GM23338 (cell line): ENCODE results near the gene CTAGE9. TPM values are rescaled to one million over a fixed set of nuclear protein-coding genes. Genes with fewer than 3 reads are reported as not detected.

Experiments
- ATAC-seq: fragments of 200-7000 bp; cut with Tn5 transposase; 3 replicates; pipeline ENCODE4 v1.9.1; 2020
- DNase-seq: peaks from one replicate; pipeline ENCODE4 v3.0.0-alpha.2; 2015; ENCODE audit warnings: low spot score
- H2AFZ ChIP-seq: fragments of 200-600 bp; sonication (generic); 2 replicates; pipeline ENCODE4 v1.8.0; 2016; ENCODE audit warnings: antibody characterized with exemption, mild to moderate bottlenecking, moderate library complexity
- H3F3A ChIP-seq: fragments of 200-600 bp; sonication (generic); replicated peaks from 2 replicates; pipeline ENCODE4 v1.8.0; 2017; ENCODE audit warnings: antibody characterized with exemption, mixed run types, low read depth
- H3K27ac ChIP-seq: fragments of 200-600 bp; sonication (generic); 2 replicates; pipeline ENCODE4 v1.6.1; 2016; ENCODE audit warnings: low read depth
- H3K27me3 ChIP-seq: fragments of 200-600 bp; sonication (generic); 2 replicates; pipeline ENCODE4 v1.8.0; 2016; ENCODE audit warnings: mild to moderate bottlenecking, mixed run types, moderate library complexity; ENCODE audit not compliant: insufficient read depth
- H3K36me3 ChIP-seq: fragments of 200-600 bp; sonication (generic); 2 replicates; pipeline ENCODE4 v1.8.0; 2016; ENCODE audit warnings: mild to moderate bottlenecking; ENCODE audit not compliant: insufficient read depth
- H3K4me1 ChIP-seq: fragments of 200-600 bp; sonication (generic); 2 replicates; pipeline ENCODE4 v1.8.0; 2016; ENCODE audit warnings: mild to moderate bottlenecking, moderate library complexity; ENCODE audit not compliant: insufficient read depth
- H3K4me2 ChIP-seq: fragments of 200-600 bp; sonication (generic); 2 replicates; pipeline ENCODE4 v1.7.1; 2017; ENCODE audit warnings: mixed run types
- H3K4me3 ChIP-seq: fragments of 200-600 bp; sonication (generic); 2 replicates; pipeline ENCODE4 v1.6.1; 2016; ENCODE audit warnings: mixed run types
- H3K79me2 ChIP-seq: fragments of 200-600 bp; sonication (generic); replicated peaks from 2 replicates; pipeline ENCODE4 v1.8.0; 2017; ENCODE audit warnings: mild to moderate bottlenecking; ENCODE audit not compliant: insufficient read depth
- H3K9me2 ChIP-seq: fragments of 200-600 bp; sonication (generic); 2 replicates; pipeline ENCODE4 v1.8.0; 2017; ENCODE audit not compliant: insufficient read depth
- H4K20me1 ChIP-seq: fragments of 200-600 bp; sonication (generic); replicated peaks from 2 replicates; pipeline ENCODE4 v1.8.0; 2017; ENCODE audit warnings: mild to moderate bottlenecking; ENCODE audit not compliant: insufficient read depth
- H3K27ac Mint-ChIP-seq: 2 replicates; pipeline ENCODE4 v1.8.0; 2020; ENCODE audit warnings: inconsistent platforms, mild to moderate bottlenecking, moderate library complexity, mixed read lengths
- H3K27me3 Mint-ChIP-seq: 3 replicates; pipeline ENCODE4 v1.8.0; 2022; ENCODE audit warnings: low read depth, mild to moderate bottlenecking, moderate library complexity, mixed read lengths, inconsistent platforms; ENCODE audit not compliant: insufficient read depth, poor library complexity
- H3K36me3 Mint-ChIP-seq: 3 replicates; pipeline ENCODE4 v1.8.0; 2021; ENCODE audit warnings: low read depth, mild to moderate bottlenecking, inconsistent platforms, moderate library complexity, mixed read lengths
- H3K4me1 Mint-ChIP-seq: 3 replicates; pipeline ENCODE4 v1.8.0; 2020; ENCODE audit warnings: mild to moderate bottlenecking, inconsistent platforms, mixed read lengths
- H3K4me3 Mint-ChIP-seq: 3 replicates; pipeline ENCODE4 v1.8.0; 2021; ENCODE audit warnings: moderate library complexity, mild to moderate bottlenecking, inconsistent platforms, mixed read lengths
- H3K9me3 Mint-ChIP-seq: 3 replicates; pipeline ENCODE4 v1.8.0; 2020; ENCODE audit warnings: moderate library complexity, mild to moderate bottlenecking, inconsistent platforms, mixed read lengths
- CREB1 ChIP-seq: fragments of 250-450 bp; sonication (Bioruptor Pico); IDR thresholded peaks from 2 replicates; pipeline ENCODE4 v1.5.0; 2020; ENCODE audit warnings: low read depth, mild to moderate bottlenecking, moderate library complexity
- EZH2 ChIP-seq: fragments of 200-600 bp; sonication (generic); IDR thresholded peaks from one replicate; pipeline ENCODE4 v1.8.0; 2017; ENCODE audit warnings: antibody characterized with exemption, mild to moderate bottlenecking, low read depth; ENCODE audit not compliant: unreplicated experiment
- EZH2phosphoT487 ChIP-seq: fragments of 200-600 bp; sonication (generic); IDR thresholded peaks from one replicate; pipeline ENCODE4 v1.8.1; 2018; ENCODE audit warnings: antibody characterized with exemption; ENCODE audit not compliant: unreplicated experiment
- JUNB ChIP-seq: IDR thresholded peaks from one replicate; pipeline ENCODE4 v1.6.1; 2016; ENCODE audit warnings: antibody characterized with exemption; ENCODE audit not compliant: unreplicated experiment
- NANOG ChIP-seq: IDR thresholded peaks from 2 replicates; pipeline ENCODE4 v1.6.1; 2016; ENCODE audit warnings: antibody characterized with exemption, borderline replicate concordance
- POLR2AphosphoS5 ChIP-seq: IDR thresholded peaks from 2 replicates; pipeline ENCODE4 v1.6.1; 2016; ENCODE audit warnings: antibody characterized with exemption, low read depth
- STAT1 ChIP-seq: IDR thresholded peaks from one replicate; pipeline ENCODE4 v1.6.1; 2016; ENCODE audit warnings: antibody characterized with exemption; ENCODE audit not compliant: unreplicated experiment
- ZNF114 ChIP-seq: fragments of 250-450 bp; sonication (Bioruptor Pico); IDR thresholded peaks from 2 replicates; pipeline ENCODE4 v1.5.0; 2020; ENCODE audit warnings: mild to moderate bottlenecking, moderate library complexity
- ZNF331 ChIP-seq: fragments of 250-450 bp; sonication (Bioruptor Pico); IDR thresholded peaks from 2 replicates; pipeline ENCODE4 v1.5.0; 2020; ENCODE audit warnings: low read depth, mild to moderate bottlenecking, moderate library complexity
- polyA plus RNA-seq: library from polyadenylated mRNA; unstranded; fragments of >200 nt; fragmentation: Nextera tagmentation; extraction: Ambion mirVana; gene quantifications from 2 replicates; pipeline ENCODE4 v1.2.1, GENCODE V29; 2016
- total RNA-seq: library from RNA; depleted of rRNA; stranded (reverse); fragments of >200 nt; shearing (Covaris generic); gene quantifications from 2 replicates; pipeline ENCODE4 v1.2.3, GENCODE V29; 2014
- TF ChIP-seq, protein P1 (sequence below): fragments of 250-450 bp; sonication (Bioruptor Pico); IDR thresholded peaks from 2 replicates; pipeline ENCODE4 v1.5.0; 2020; ENCODE audit warnings: mild to moderate bottlenecking, moderate library complexity
- TF ChIP-seq, protein P2 (sequence below), 2 experiments: fragments of 200-600 bp in 1 of 2; sonication (generic) in 1 of 2; conservative IDR thresholded peaks; 2 replicates each; pipeline versions ENCODE4 v1.5.1 to v1.6.1; 2016 to 2017; ENCODE audit warnings: antibody characterized with exemption in 2 of 2, low read depth in 2 of 2, mild to moderate bottlenecking in 2 of 2, moderate library complexity in 1 of 2
- TF ChIP-seq, protein P3 (sequence below): IDR thresholded peaks from one replicate; pipeline ENCODE4 v1.6.1; 2018; ENCODE audit warnings: antibody characterized with exemption; ENCODE audit not compliant: unreplicated experiment
- TF ChIP-seq, protein P4 (sequence below): IDR thresholded peaks from 2 replicates; pipeline ENCODE4 v1.6.1; 2016; ENCODE audit warnings: antibody characterized with exemption

The CTAGE9 gene
- total and polyA plus RNA-seq, 2 experiments from 2014 or later, result 0.10 to 0.13 TPM

DNA sequence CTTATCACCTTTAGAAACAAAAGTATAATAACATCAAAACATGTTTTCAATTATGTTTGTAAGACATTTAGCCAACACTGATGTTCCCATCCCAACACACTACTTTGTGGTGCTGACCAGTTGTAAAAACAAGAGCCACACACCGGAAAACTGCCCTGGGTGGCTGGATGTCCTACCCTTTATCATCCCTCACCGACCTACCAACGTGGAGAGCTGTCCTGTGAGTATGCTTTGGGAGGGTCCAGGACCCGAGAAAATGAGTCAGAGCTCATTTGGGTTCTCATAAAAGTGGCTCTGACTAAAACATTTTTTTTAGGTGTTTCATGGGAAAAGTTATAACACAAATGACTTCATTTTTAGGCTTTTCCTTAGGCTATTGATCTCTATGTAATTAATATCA lies 29.3 kb upstream of the CTAGE9 start:
- peaks cover 10% of the 10 kb centered on the region; the same call in 1 of the 2 replicates for H3K4me1 ChIP-seq
- no peak overlapping the region for H2AFZ ChIP-seq
- TF ChIP-seq ZNF114 (CRISPR knock-in tag) (no peak), STAT1 (no peak), JUNB (no peak), POLR2AphosphoS5 (no peak), NANOG (no peak), ZNF331 (CRISPR knock-in tag) (no peak), CREB1 (CRISPR knock-in tag) (no peak), EZH2phosphoT487 (no peak), EZH2 (no peak)
- TF ChIP-seq, protein P1, sequence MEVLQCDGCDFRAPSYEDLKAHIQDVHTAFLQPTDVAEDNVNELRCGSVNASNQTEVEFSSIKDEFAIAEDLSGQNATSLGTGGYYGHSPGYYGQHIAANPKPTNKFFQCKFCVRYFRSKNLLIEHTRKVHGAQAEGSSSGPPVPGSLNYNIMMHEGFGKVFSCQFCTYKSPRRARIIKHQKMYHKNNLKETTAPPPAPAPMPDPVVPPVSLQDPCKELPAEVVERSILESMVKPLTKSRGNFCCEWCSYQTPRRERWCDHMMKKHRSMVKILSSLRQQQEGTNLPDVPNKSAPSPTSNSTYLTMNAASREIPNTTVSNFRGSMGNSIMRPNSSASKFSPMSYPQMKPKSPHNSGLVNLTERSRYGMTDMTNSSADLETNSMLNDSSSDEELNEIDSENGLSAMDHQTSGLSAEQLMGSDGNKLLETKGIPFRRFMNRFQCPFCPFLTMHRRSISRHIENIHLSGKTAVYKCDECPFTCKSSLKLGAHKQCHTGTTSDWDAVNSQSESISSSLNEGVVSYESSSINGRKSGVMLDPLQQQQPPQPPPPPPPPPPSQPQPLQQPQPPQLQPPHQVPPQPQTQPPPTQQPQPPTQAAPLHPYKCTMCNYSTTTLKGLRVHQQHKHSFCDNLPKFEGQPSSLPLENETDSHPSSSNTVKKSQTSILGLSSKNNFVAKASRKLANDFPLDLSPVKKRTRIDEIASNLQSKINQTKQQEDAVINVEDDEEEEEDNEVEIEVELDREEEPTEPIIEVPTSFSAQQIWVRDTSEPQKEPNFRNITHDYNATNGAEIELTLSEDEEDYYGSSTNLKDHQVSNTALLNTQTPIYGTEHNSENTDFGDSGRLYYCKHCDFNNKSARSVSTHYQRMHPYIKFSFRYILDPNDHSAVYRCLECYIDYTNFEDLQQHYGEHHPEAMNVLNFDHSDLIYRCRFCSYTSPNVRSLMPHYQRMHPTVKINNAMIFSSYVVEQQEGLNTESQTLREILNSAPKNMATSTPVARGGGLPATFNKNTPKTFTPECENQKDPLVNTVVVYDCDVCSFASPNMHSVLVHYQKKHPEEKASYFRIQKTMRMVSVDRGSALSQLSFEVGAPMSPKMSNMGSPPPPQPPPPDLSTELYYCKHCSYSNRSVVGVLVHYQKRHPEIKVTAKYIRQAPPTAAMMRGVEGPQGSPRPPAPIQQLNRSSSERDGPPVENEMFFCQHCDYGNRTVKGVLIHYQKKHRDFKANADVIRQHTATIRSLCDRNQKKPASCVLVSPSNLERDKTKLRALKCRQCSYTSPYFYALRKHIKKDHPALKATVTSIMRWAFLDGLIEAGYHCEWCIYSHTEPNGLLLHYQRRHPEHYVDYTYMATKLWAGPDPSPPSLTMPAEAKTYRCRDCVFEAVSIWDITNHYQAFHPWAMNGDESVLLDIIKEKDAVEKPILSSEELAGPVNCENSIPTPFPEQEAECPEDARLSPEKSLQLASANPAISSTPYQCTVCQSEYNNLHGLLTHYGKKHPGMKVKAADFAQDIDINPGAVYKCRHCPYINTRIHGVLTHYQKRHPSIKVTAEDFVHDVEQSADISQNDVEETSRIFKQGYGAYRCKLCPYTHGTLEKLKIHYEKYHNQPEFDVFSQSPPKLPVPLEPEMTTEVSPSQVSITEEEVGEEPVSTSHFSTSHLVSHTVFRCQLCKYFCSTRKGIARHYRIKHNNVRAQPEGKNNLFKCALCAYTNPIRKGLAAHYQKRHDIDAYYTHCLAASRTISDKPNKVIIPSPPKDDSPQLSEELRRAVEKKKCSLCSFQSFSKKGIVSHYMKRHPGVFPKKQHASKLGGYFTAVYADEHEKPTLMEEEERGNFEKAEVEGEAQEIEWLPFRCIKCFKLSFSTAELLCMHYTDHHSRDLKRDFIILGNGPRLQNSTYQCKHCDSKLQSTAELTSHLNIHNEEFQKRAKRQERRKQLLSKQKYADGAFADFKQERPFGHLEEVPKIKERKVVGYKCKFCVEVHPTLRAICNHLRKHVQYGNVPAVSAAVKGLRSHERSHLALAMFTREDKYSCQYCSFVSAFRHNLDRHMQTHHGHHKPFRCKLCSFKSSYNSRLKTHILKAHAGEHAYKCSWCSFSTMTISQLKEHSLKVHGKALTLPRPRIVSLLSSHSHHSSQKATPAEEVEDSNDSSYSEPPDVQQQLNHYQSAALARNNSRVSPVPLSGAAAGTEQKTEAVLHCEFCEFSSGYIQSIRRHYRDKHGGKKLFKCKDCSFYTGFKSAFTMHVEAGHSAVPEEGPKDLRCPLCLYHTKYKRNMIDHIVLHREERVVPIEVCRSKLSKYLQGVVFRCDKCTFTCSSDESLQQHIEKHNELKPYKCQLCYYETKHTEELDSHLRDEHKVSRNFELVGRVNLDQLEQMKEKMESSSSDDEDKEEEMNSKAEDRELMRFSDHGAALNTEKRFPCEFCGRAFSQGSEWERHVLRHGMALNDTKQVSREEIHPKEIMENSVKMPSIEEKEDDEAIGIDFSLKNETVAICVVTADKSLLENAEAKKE (CRISPR knock-in tag), result no peak
- TF ChIP-seq, protein P2, sequence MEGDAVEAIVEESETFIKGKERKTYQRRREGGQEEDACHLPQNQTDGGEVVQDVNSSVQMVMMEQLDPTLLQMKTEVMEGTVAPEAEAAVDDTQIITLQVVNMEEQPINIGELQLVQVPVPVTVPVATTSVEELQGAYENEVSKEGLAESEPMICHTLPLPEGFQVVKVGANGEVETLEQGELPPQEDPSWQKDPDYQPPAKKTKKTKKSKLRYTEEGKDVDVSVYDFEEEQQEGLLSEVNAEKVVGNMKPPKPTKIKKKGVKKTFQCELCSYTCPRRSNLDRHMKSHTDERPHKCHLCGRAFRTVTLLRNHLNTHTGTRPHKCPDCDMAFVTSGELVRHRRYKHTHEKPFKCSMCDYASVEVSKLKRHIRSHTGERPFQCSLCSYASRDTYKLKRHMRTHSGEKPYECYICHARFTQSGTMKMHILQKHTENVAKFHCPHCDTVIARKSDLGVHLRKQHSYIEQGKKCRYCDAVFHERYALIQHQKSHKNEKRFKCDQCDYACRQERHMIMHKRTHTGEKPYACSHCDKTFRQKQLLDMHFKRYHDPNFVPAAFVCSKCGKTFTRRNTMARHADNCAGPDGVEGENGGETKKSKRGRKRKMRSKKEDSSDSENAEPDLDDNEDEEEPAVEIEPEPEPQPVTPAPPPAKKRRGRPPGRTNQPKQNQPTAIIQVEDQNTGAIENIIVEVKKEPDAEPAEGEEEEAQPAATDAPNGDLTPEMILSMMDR (conservative IDR thresholded peaks at IDR 0.05; ENCODE audit: low read depth in 2 of 2), result no peak
- TF ChIP-seq, protein P3, sequence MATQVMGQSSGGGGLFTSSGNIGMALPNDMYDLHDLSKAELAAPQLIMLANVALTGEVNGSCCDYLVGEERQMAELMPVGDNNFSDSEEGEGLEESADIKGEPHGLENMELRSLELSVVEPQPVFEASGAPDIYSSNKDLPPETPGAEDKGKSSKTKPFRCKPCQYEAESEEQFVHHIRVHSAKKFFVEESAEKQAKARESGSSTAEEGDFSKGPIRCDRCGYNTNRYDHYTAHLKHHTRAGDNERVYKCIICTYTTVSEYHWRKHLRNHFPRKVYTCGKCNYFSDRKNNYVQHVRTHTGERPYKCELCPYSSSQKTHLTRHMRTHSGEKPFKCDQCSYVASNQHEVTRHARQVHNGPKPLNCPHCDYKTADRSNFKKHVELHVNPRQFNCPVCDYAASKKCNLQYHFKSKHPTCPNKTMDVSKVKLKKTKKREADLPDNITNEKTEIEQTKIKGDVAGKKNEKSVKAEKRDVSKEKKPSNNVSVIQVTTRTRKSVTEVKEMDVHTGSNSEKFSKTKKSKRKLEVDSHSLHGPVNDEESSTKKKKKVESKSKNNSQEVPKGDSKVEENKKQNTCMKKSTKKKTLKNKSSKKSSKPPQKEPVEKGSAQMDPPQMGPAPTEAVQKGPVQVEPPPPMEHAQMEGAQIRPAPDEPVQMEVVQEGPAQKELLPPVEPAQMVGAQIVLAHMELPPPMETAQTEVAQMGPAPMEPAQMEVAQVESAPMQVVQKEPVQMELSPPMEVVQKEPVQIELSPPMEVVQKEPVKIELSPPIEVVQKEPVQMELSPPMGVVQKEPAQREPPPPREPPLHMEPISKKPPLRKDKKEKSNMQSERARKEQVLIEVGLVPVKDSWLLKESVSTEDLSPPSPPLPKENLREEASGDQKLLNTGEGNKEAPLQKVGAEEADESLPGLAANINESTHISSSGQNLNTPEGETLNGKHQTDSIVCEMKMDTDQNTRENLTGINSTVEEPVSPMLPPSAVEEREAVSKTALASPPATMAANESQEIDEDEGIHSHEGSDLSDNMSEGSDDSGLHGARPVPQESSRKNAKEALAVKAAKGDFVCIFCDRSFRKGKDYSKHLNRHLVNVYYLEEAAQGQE, result no peak
- TF ChIP-seq, protein P4, sequence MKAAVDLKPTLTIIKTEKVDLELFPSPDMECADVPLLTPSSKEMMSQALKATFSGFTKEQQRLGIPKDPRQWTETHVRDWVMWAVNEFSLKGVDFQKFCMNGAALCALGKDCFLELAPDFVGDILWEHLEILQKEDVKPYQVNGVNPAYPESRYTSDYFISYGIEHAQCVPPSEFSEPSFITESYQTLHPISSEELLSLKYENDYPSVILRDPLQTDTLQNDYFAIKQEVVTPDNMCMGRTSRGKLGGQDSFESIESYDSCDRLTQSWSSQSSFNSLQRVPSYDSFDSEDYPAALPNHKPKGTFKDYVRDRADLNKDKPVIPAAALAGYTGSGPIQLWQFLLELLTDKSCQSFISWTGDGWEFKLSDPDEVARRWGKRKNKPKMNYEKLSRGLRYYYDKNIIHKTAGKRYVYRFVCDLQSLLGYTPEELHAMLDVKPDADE, result no peak
- Mint-ChIP-seq H3K36me3 (no peaks in the 10 kb centered on the region), H3K9me3 (no peaks in the 10 kb centered on the region), H3K4me3 (no peak overlapping the region), H3K4me1 (peaks cover 11% of the 10 kb centered on the region), H3K27ac (no peak overlapping the region), H3K27me3 (no peaks in the 10 kb centered on the region)
- no peaks in the 10 kb centered on the region for H3K79me2 ChIP-seq
- no peaks in the 10 kb centered on the region for H3F3A ChIP-seq
- H3K4me2 ChIP-seq, result no peak overlapping the region
- no peak overlapping the region for H3K4me3 ChIP-seq
- ATAC-seq (no peak), DNase-seq (no peak)
- H3K27ac ChIP-seq, result no peak overlapping the region
- H3K27me3 ChIP-seq, result no peaks in the 10 kb centered on the region
- 0 out of 2 replicates have a peak, but pooled peaks cover 3% of the 10 kb centered on the region for H3K9me2 ChIP-seq
- H4K20me1 ChIP-seq, result no peaks in the 10 kb centered on the region
- no peaks in the 10 kb centered on the region for H3K36me3 ChIP-seq
